T-helper 2 cell treated with Interferon-gamma antibody and Interleukin-4, amounts not matched to agents 5 μg/mL and 100 μg/mL, for 36 hours (primary cell): ENCODE results near the gene CCL5.
"Not testable (repeated sequence)": the region's sequence is repeated elsewhere in the genome, so short reads cannot be mapped to it uniquely, and the experiment has no call there.

ENCODE experiments used
- DNase-seq: peaks from one replicate; pipeline ENCODE4 v3.0.0; 2021; ENCODE audit warnings: low spot score
- H3K27ac Mint-ChIP-seq: one replicate; pipeline ENCODE4 v1.8.0; 2021; ENCODE audit warnings: mild to moderate bottlenecking, mixed read lengths
- H3K27me3 Mint-ChIP-seq: one replicate; pipeline ENCODE4 v1.8.0; 2021; ENCODE audit warnings: low read depth, mixed read lengths
- H3K36me3 Mint-ChIP-seq: one replicate; pipeline ENCODE4 v1.8.0; 2021; ENCODE audit warnings: low read depth, mixed read lengths
- H3K4me1 Mint-ChIP-seq: one replicate; pipeline ENCODE4 v1.8.0; 2021; ENCODE audit warnings: low read depth, mixed read lengths
- H3K4me3 Mint-ChIP-seq: one replicate; pipeline ENCODE4 v1.8.0; 2022; ENCODE audit warnings: mild to moderate bottlenecking, moderate library complexity, mixed read lengths
- H3K9me3 Mint-ChIP-seq: one replicate; pipeline ENCODE4 v1.8.0; 2021; ENCODE audit warnings: mixed read lengths

Gene CCL5

GRCh38 chr17:35906926-35907637 is 26.9 kb upstream of the CCL5 start:
- no peaks in the 10 kb centered on the region for H3K36me3 Mint-ChIP-seq
- H3K27ac Mint-ChIP-seq = no peak overlapping the region
- no peak overlapping the region for H3K4me3 Mint-ChIP-seq
- H3K27me3 Mint-ChIP-seq = no peaks in the 10 kb centered on the region
- H3K4me1 Mint-ChIP-seq = no peaks in the 10 kb centered on the region
- no peak for DNase-seq
- H3K9me3 Mint-ChIP-seq = no peaks in the 10 kb centered on the region

GRCh38 chr17:35906191-35906925 is 26.2 kb upstream of the CCL5 start:
- Mint-ChIP-seq H3K4me3 (no peak overlapping the region), H3K9me3 (no peaks in the 10 kb centered on the region), H3K4me1 (peaks cover under 1% of the 10 kb centered on the region), H3K27ac (no peak overlapping the region), H3K36me3 (no peaks in the 10 kb centered on the region), H3K27me3 (no peaks in the 10 kb centered on the region)
- DNase-seq = no peak

GRCh38 chr17:35903451-35903850 is 23.3 kb upstream of the CCL5 start:
- no peak for DNase-seq
- Mint-ChIP-seq H3K9me3 (no peaks in the 10 kb centered on the region), H3K36me3 (no peaks in the 10 kb centered on the region), H3K4me3 (no peak overlapping the region), H3K27ac (no peak overlapping the region), H3K27me3 (no peaks in the 10 kb centered on the region), H3K4me1 (peaks cover 23% of the 10 kb centered on the region)

DNA sequence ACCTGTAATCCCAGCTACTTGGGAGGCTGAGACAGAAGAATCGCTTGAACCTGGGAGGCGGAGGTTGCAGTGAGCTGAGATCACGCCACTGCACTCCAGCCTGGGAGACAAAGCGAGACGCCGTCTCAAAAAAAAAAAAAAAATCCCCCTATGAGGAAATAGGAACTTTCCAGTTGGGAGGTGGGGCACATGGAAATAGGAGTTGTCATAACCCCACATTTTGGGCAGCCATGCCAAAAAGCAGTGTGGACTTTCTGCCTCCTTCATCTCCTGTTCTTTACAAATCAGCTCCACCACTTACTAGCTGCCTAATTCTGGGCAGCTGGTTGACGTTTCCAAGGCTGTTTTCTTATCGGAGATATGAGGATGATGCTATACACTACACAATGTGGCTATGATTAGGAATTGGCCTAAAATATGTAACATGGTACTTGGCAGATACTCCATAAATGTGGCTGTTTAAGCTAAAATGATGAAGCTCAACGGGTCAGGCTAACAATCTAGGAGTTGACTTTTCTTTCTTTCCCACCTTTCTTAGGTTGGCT is 21.5 kb upstream of the CCL5 start:
- DNase-seq = no peak
- Mint-ChIP-seq H3K4me1 (peaks cover 32% of the 10 kb centered on the region), H3K27me3 (no peaks in the 10 kb centered on the region), H3K27ac (no peak overlapping the region), H3K36me3 (no peaks in the 10 kb centered on the region), H3K4me3 (no peak overlapping the region), H3K9me3 (no peaks in the 10 kb centered on the region)

GRCh38 chr17:35900708-35901480 is 20.7 kb upstream of the CCL5 start:
- no peak for DNase-seq
- Mint-ChIP-seq H3K36me3 (no peaks in the 10 kb centered on the region), H3K27me3 (no peaks in the 10 kb centered on the region), H3K4me1 (peaks cover 38% of the 10 kb centered on the region), H3K9me3 (no peaks in the 10 kb centered on the region), H3K27ac (peak overlapping the region; percentile 67), H3K4me3 (peak overlapping the region; percentile 13)

- Mint-ChIP-seq H3K27ac (no peak overlapping the region), H3K4me3 (no peak overlapping the region), H3K27me3 (no peaks in the 10 kb centered on the region), H3K9me3 (no peaks in the 10 kb centered on the region), H3K36me3 (no peaks in the 10 kb centered on the region), H3K4me1 (peaks cover 44% of the 10 kb centered on the region)
- no peak for DNase-seq
Measured at GRCh38 chr17:35900280-35900679, 20.1 kb upstream of the CCL5 start.

DNA sequence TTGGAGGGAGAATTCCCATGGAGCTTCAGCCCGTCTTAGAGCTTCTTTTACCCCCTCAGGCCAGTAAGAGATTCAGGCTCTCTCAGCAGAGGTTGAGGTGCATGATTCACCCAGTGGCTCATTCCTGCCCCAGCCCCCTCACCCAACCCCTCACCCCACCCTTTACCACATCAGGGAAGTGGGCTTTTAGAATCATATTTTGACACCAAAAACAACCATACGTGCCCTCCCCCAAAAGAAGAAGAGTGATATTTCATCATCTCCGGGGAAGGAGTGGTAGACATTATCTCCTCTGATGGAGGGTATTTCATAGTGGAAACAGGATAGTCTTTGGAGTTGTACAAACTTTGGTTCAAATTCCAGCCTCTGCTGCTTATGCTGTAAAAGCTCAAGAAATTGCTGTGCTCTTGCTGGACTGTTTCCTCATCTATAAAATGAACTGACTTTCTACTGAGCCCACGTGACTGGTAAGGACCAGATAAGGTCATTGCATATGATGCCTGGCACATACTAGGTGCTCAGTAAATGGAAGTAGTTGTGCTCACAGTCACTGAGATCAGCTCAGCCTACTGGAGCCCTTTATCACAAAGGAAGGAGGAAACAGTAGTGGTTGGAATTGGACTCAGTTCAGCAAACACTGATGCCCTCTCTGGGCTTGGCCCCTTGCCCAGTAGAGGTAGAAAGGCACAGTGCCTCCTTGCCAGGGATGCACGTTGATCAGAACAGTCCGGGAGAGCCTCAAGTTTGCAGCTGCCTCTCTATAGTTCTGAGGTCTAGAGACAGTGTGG is 18.3 kb upstream of the CCL5 start:
- Mint-ChIP-seq H3K27ac (peak overlapping the region; percentile 38), H3K27me3 (no peaks in the 10 kb centered on the region), H3K4me1 (peaks cover 47% of the 10 kb centered on the region), H3K9me3 (no peaks in the 10 kb centered on the region), H3K4me3 (no peak overlapping the region), H3K36me3 (no peaks in the 10 kb centered on the region)
- DNase-seq = peak; percentile 38

DNA sequence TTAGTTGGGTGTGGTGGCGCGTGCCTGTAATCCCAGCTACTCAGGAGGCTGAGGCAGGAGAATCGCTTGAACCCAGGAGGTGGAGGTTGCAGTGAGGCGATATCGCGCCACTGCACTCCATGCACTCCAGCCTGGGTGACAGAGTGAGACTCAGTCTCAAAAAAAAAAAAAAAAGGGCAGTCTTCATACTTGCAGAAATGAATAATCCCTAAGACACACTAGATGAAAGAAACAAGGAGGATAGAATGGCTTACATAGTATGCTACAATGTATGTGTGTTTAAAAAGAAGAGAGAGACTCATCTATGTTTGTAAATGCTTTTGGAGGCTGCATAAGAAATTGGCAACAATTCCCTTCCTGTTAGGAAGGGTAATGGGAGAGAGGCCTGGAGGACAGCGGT is 17.6 kb upstream of the CCL5 start:
- peak overlapping the region; percentile 14 for H3K4me3 Mint-ChIP-seq
- not testable (repeated sequence) for DNase-seq, H3K27me3 Mint-ChIP-seq, H3K9me3 Mint-ChIP-seq, H3K36me3 Mint-ChIP-seq
- H3K27ac Mint-ChIP-seq = peak overlapping the region; percentile 17
- H3K4me1 Mint-ChIP-seq = peaks cover 51% of the 10 kb centered on the region

GRCh38 chr17:35895636-35896587 is 15.8 kb upstream of the CCL5 start:
- peak overlapping the region; percentile 55 for H3K4me3 Mint-ChIP-seq
- H3K36me3 Mint-ChIP-seq = no peaks in the 10 kb centered on the region
- no peaks in the 10 kb centered on the region for H3K9me3 Mint-ChIP-seq
- H3K4me1 Mint-ChIP-seq = peaks cover 62% of the 10 kb centered on the region
- DNase-seq = peak; percentile 64
- H3K27me3 Mint-ChIP-seq = no peaks in the 10 kb centered on the region
- H3K27ac Mint-ChIP-seq = peak overlapping the region; percentile 86

GRCh38 chr17:35894206-35894605 is 14.0 kb upstream of the CCL5 start:
- Mint-ChIP-seq H3K9me3 (no peaks in the 10 kb centered on the region), H3K36me3 (peaks cover 1% of the 10 kb centered on the region), H3K27me3 (no peaks in the 10 kb centered on the region), H3K4me1 (peaks cover 64% of the 10 kb centered on the region), H3K4me3 (no peak overlapping the region), H3K27ac (no peak overlapping the region)
- no peak for DNase-seq

- Mint-ChIP-seq H3K27ac (no peak overlapping the region), H3K9me3 (no peaks in the 10 kb centered on the region), H3K4me1 (peaks cover 64% of the 10 kb centered on the region), H3K4me3 (no peak overlapping the region), H3K36me3 (peaks cover 1% of the 10 kb centered on the region), H3K27me3 (no peaks in the 10 kb centered on the region)
- no peak for DNase-seq
Measured at GRCh38 chr17:35893751-35894150, 13.6 kb upstream of the CCL5 start.

GRCh38 chr17:35892091-35893035 is 12.2 kb upstream of the CCL5 start:
- Mint-ChIP-seq H3K27ac (peak overlapping the region; percentile 81), H3K9me3 (no peaks in the 10 kb centered on the region), H3K4me1 (peaks cover 55% of the 10 kb centered on the region), H3K27me3 (no peaks in the 10 kb centered on the region), H3K36me3 (peaks cover 1% of the 10 kb centered on the region), H3K4me3 (peak overlapping the region; percentile 3)
- peak; percentile 46 for DNase-seq
